ENCODE results near the gene ACLY.
"Not testable (repeated sequence)": the region's sequence is repeated elsewhere in the genome, so short reads cannot be mapped to it uniquely, and the experiment has no call there.

Gene ACLY

DNA sequence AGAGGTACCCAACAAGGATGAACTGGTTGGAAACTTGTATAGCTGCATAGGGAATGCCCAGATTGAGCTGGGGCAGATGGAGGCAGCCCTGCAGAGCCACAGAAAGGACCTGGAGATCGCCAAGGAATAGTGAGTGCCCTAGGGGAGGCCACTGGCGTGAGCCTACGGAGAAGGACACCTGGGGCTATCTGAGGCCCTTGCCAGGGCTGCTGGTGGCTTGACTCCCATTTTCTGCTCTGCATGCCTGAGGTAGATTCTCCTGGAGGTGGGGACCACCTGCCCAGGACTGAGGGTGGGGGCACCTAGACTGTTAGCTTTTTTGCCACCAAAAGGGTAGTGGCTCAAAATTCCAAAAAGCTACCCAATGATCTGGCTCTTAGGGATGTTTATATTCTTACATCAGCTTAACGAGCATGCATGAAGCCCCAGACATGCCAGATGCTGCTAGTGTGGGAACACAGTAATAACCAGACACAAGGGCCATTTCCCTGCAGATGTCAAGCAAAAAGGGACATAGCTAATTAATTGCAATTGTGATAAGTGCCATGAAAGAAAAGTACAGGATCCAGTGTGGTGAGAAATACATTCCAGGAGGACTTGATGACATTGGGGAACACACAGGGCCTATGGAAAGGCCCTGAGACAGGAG lies 20.4 kb upstream of the ACLY start:
- no peak for DNase-seq

DNA sequence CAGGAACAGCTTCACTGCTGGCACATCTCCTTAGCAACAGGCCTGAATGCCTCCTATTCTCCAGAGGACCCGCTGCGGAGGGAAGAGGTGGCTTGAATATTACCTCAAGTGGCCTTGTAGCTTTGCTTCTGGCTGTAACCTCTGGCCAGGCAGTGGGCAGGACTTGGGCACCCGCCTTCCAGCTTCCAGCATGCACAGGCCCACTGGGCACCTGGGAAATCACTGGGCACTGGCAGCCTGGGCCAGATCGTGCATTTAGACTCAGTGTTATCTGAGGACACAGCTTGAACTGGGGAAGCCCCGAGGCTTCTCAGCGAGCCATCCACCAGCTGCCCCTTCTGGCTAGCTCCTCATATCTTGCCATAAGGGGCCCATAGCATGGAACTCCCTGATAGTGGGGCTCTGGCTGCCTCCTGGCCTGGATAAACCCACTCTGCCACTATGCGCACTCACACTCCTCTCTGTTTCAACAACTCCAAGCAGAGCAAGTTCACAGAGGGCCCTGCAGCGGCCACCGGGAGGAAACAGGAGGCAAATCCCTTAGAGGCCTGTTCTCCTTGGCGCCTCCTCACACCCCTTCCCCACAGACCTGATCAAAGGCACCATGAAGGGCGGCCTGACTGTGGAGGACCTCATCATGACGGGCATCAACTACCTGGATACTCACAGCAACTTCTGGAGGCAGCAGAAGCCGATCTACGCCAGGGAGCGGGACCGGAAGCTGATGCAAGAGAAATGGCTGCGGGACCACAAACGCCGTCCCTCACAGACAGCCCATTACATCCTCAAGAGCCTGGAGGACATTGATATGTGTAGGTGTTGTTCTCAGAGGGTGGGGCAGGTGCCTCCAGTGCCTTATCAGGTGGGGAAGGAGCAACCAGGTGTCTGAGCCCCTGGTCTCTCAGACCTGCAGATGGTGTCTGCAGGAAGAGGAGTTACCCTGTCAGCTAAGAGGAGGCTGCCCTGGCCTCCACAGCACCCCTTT lies 19.5 kb upstream of the ACLY start:
- no peak for DNase-seq

DNA sequence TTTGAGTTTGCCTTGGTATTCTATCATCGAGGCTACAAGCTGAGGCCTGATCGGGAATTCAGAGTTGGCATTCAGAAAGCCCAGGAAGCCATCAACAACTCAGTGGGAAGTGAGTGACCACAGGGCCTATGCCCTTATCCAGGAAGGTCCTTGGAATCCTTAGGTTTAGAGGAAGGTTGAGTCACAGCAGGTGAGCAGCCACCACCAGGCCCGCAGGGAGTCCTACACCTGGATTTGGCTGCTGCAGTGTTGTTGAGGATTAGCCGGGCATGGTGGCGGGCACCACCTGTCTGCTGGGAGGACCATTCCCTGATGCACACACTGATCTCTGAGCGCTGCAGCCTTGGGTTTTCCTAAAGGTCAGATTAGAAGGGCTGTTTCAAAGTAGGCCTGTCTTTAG lies 16.9 kb upstream of the ACLY start:
- DNase-seq = no peak

DNA sequence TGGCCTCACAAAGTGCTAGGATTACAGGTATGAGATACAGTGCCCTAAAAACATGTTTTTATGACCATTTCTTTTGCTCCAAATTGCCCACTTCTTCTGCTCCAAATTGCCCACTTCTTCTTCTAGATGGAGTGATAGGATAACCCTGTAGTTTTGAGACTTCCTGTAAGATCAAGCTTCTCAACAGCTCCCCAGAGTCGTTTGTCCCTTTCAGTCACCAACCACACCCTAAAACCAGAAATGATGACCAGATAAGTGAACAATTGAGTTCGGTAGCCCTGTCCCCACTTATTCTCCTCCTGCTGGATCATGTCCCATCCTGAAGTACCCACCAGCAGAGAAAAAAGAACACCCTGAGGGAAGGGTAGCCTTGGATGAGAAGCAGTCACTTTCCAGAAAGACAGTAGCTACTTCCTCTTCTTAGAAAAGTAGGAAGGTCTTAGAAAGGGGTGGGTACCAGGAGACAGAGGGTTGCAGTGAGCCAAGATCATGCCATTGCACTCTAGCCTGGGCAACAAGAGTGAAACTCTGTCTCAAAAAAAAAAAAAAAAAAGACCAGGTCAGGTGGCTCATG lies 14.2 kb upstream of the ACLY start:
- peak; percentile 39 to 81 (median 71) for DNase-seq

DNA sequence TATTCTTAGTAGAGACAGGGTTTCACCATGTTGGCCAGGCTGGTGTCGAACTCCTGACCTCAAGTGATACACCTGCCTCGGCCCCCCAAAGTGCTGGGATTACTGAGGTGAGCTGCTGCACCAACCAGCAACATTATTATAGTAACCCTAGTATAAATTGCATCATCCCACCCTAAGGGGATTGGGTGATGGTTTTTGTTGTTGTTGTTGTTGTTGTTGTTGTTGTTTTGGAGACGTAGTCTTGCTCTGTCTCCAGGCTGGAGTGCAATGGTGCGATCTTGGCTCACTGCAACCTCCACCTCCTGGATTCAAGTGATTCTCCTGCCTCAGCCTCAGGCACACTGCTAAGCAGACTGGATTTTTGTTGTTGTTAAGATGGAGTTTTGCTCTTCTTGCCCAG lies 13.0 kb upstream of the ACLY start:
- DNase-seq = not testable (repeated sequence)

DNA sequence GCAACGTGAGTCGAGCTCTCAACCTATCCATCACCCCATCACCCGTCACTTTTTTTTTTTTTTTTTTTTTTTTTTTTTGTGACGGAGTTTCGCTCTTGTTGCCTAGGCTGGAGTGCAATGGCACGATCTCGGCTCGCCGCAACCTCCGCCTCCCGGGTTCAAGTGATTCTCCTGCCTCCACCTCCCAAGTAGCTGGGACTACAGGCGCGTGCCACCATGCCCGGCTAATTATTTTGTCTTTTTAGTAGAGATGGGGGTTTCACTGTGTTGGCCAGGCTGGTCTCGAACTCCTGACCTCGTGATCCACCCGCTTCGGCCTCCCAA lies 12.0 kb upstream of the ACLY start:
- not testable (repeated sequence) for DNase-seq

DNA sequence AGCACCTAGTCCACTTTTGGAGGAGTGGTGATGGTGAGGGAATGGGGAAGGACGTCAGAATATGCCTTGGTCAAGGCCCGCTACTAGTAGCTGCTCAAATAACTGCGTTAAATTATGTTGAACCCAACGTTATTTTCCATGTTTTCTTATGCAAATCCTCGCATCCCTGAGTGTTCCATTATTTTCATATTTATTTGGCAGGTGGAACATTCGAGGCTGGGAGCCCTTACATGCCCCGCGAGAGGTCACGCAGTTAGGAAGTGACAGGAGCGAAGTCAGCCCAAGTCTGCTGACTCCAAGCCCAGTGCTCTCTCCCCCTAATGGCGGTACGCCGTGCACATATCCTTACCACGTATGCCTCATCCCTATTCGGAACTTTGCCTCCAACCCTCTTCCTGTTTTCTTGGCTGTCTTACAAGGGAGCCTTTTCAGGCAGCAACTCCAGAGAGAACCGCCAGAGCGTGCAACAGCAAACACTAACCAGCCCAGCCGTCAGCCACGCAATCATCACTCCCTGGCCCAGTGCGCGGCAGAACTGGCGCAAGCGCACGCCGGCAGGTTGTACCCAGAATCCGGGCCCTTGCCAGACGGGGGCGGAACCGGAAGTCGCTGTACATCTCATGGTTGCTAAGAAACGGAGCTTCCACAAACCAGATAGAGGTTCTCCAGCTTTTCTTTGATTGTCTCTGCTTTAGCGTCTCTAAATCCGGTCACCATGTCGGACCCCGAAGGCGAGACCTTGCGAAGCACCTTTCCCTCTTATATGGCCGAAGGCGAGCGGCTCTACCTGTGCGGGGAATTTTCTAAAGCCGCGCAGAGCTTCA lies 11.5 kb upstream of the ACLY start, which contains the start of gene ODAD4:
TSS of gene ODAD4 (plus strand) at position 609 of the 824 bp plus-strand sequence. CDS start at position 716, 107 bp downstream.
- peak; percentile 98 to 99 (median 98) for DNase-seq

DNA sequence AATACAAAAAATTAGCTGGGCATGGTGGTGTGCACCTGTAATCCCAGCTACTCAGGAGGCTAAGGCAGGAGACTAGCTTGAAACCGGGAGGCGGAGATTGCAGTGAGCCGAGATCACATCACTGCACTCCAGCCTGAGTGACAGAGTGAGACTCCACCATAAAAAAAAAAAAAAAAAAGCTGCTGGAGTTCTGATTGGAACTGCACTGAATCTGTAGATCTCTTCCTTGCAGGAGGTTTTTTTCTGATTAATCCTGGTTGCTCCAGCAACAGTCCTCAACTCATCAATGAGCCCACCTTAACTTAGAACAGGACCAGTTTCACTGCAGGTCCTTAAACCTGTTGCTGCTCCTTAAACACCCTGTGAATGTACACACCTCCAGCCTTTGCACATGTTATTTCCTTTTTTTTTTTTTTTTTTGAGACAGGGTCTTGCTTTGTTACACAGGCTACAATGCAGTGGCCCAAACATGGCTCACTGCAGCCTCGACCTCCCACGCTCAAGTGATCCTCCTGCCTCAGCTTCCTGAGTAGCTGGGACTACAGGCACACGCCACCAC lies 10.0 kb upstream of the ACLY start:
- peak in 1 of 4 experiments; percentile 12 for DNase-seq

DNA sequence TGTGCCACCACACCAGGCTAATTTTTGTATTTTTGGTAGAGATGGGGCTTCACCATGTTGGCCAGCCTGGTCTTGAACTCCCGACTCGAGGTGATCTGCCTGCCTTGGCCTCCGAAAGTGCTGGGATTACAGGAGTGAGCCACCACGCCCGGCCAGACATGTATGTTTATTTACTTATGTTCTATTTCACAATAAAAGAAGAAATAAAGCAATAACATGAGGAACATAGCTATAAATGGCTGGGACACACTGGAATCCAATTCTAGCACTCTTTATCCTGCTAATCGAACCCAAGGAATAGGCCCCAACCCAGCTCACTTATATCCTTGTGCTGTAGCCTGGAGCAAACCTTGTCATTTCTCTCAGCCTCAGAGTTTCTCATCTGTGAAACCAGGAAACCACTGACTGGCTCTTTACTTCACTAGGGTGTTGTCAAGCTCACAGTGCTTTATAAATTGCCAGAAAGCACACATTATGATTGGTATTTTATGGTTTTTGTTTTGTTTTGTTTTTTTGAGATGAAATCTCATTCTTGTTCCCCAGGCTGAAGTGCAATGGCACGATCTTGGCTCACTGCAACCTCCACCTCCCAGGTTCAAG lies 7.3 kb upstream of the ACLY start:
- no peak for DNase-seq

DNA sequence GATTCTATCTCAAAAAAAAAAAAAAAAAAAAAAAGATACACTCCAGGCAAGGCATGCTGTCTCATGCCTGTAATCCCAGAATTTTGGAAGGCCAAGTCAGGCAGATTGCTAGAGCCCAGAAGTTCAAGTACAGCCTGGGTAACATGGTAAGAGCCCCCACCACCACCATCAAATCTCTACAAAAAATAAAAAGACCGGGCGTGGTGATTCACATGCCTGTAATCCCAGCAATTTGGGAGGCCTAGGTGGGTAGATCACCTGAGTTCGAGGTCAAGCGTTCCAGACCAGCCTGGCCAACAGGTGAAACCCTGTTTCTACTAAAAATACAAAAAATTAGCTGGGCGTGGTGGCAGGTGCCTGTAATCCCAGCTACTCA lies 1.8 kb upstream of the ACLY start:
- no peak for DNase-seq

DNA sequence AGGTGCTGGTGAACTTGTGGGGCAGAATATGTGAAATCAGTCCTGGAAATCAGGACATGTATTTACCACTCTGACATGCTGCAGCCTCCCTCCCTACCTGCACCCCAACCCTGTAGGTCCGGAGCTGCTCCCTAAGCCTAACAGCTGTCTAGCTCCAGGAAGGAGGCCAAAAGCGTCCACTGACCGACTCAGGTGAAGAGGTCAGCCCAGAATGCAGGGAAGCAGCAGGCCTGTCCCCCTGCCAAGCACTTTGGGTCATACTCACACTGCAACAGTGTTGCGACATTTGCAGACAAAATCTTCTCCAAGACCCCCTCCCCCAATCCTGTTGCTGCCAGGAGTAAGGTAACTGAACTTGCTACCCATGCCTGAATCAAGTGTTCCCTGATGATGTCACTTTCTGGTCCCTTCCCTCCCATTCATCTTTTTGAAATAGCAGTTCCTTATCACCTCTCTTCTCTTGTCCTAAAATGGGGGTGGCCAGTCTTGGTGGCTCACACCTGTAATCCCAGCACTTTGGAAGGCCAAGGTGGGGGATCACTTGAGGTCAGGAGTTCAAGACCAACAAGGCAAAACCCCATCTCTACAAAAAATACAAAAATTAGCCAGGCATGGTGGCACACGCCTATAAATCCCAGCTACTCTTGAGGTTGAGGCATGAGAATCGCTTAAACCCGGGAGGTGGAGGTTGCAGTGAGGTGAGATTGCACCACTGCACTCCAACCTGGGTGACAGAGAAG lies 1.3 kb upstream of the ACLY start:
- no peak for DNase-seq

DNA sequence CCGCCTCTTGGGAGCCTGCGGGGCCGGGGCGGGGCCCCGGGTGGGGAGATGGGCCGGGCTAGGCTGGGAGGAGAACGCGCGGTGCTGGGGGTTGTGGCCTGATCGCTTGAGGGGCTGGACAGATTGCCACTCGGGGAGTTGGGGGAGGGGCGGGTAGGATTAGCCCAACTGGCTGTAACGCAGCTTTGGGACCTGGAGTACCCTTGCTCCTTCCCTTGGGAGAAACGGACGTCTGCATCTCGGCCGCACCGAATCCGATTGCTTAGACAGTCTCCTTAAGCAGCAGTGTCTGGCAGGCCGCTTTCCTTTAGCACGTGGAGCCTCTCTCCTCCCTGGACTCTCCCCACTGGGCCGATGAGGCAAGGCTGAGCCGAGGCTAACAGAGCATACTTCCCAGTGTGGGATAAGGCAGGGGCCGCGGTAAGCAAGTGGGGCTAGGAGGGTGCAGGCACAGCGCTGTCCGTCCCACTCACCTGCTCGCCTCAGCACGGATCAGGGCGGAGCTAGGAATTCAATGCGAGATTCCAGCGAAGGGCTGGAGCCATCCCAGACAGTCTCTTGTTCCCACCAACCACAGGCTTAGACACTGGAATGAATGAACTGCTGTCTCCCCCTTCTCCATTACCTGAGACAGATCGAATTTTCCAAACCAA lies 540 bp upstream of the ACLY start:
- DNase-seq = peak in 2 of 4 experiments; percentile 46 to 70

DNA sequence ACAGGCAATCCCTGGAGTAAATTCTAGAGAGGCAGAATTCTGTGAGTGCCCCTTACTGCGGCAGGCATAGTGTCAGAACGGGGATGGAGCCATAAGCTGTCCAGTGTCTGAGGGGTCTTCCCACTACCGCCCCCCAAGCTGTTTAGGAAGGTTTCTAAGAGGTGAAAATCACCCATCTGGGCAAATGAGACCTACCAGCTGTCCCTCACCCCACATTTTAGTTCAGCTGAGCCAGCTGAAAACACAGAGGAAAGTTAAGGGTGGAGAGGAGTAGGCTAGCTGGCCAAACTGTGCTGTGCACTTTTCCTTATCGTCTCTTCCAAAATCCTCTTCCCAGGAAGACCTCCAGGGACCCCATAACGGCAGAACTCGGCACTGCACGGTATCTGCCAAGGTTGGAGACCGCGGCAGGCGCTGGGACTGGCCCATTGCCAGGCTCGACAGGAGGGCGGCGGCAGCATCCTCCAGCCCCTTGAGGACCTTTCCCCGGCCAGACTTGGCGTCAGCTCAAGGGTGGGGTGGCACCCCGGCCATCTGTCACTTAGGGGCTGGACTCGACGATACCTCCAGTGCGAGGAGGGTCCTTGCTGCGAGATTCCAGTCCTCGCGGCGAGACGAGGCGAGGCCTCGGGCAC lies 955 bp downstream of the ACLY start:
- DNase-seq = peak; percentile 9 to 51 (median 32)

DNA sequence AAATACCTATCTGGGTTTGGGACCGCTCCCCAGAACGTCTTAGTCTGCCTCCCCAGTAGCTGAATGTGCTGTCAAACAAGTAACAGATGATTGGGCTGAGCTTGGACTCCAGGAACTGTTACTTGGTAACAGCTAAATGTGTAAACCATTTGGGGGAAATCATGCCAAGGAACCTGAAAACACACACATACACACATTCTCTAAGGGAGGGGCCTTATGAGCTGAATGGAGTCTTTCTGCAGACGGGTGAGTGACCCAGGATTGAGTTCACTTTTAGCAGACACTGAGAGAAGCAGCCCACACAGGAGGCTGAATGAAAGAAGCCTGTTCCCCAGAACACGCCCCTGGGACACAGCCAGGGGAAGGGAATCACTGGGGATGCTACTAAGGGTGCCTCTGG lies 1.6 kb downstream of the ACLY start:
- peak in 3 of 4 experiments; percentile 16 to 36 (median 27) for DNase-seq

DNA sequence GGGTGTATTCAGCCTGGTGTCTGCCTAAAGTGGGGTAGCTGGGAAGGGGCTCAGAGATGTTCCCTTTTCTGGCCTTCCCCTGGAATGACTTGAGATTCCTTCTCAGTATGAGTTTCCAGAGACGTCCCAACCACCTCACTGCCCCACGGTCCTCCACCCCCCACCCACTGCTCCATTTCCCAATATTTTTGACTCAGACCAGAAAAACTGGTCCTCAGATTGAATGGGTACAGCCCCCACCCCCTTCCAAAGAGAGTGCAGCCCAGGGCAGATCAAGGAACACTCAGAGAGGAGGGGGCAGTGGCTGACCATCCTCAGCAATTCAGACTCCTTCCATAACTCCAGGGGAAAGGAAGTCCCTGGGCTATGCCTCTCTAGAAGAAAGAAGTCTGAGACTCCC lies 3.2 kb downstream of the ACLY start:
- DNase-seq = no peak

DNA sequence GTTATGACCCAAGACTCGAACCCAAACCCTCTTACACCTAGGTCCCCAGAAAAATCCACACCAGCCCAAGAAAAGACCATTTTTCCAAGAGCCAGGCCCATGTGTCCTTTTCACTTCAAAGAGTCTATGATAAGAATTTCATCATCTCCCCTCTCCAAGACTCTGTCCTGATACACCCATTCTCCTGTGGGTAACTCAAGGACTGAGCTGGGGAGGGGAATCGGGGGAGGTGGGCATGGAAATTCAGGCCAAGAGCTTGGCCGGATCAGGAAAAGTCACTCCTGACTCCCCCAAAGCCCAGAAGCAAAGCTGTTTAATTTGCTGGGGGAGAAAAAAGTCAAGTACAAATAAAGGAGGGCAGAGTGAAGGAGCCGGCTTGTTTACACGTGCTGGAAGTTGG lies 3.7 kb downstream of the ACLY start:
- no peak for DNase-seq

DNA sequence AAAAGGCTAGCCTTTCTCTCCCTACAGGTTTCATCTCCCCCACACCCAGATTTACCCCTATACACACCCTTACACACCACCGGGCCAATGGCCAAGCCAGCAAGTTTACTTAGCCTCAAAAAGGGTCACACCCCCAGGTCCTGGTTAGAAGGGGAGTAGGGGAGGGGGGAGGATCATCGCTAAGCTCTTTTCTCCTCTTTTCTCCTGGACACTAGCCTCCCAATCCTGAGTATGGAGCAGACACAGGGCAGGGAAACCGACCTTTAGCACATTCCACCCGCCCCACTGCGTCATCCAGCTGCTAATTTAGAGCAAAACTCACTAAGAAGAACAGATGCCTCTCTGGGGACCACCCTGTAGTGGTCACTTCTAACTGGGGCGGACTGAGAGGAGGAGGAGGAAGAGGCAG lies 4.4 kb downstream of the ACLY start:
- no peak for DNase-seq

DNA sequence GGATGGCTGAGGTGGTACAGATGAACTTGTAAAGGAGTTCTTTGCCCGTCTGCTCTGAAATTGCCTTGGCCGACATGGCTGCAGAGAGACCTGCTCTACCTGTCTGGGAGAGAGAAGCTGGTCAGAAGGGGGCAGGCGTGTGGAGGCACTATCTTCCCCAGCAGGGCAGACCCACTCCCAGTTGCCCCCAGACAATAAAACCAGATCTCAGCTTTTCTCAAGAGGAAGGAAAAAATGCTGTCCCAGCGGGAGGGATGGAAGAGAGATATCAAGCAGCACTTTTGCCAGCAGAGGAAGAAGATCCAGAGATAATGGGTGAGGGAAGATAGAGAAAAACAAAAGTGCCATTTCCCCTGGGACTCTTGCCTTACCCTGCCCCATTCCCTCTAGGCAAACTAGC lies 5.0 kb downstream of the ACLY start:
- DNase-seq = no peak

DNA sequence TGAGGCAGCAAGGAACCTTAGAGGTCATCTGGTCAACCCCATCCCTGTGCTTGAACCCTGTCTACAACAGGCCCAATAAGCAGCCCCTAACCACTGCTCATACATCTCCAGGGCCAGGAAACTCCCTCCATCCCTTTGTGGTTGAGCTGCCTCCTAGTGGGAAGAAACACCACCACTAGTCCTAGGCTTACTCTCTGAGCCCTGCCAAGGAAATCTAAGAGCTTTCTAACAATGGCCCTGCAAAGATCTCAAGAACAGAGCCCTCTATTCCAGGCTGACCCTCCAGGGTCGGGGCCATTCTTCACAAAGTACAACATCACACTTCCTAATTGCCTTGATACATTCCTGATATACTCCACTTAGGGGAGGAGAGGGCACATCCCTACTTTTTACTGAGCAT lies 5.8 kb downstream of the ACLY start:
- DNase-seq = no peak
